Measurements from ENCODE around the gene STRIP1. TPM values are rescaled to one million over a fixed set of nuclear protein-coding genes. Genes with fewer than 3 reads are reported as not detected.

Gene STRIP1
- 58.7 TPM for total RNA-seq

GRCh38 chr1:110034451-110035235 lies at the start of gene STRIP1:
TSS of gene STRIP1 (plus strand) at chr1:110034624. CDS start at chr1:110034638, 14 bp downstream.

DNA sequence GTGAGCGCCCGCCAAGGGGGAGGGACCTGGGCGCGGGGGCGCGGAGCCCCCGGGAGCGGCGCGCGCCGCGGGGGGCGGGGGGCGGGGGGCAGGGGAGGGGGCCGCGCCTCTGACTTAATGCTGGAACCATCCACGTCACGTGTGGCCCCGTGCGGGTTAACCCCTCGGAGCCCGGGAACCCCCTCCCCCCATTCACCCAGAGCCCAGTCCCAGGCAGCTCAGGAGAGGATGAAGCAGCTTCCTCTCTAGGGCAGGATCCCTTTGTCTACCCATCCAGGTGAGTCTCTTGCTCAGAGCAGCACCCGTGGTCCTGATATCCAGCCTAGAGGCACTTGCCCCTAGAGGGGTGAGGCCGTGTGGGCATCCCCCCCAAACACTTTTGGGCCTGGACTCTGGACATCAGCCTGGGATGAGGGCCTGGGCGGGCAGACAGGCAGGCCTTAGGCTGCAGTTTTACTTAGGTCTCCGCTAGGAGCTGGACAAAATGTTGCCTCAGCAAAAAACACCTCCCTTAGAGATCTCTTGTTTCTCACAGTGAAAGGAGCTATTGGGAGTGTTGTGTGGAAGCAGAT lies 36.3 kb downstream of the STRIP1 start, which contains the start of gene ALX3:
Gene ALX3, minus strand, starts transcription at position 2 of the 572 bp plus-strand sequence. CDS start 60 bp downstream, outside the sequence.

Other genes starting within 250 kb of the STRIP1 start
- 20.1 TPM for gene CSF1, start 123.8 kb upstream of the STRIP1 start, total RNA-seq
- 83.3 TPM for gene AHCYL1, start 49.9 kb upstream of the STRIP1 start, total RNA-seq
- gene ALX3, start 36.0 kb downstream of the STRIP1 start, total RNA-seq: not detected
- not detected for gene UBL4B, start 77.8 kb downstream of the STRIP1 start, total RNA-seq
- 0.76 TPM for gene SLC6A17, start 115.9 kb downstream of the STRIP1 start, total RNA-seq
- 9.8 TPM for gene KCNC4, start 175.7 kb downstream of the STRIP1 start, total RNA-seq

Measured in metanephros (tissue), 1 donor.